D721Med (cell line): ENCODE measurements around the gene FILIP1L.

ENCODE experiments used
- DNase-seq: peaks from one replicate; pipeline ENCODE4 v3.0.0; 2011; ENCODE audit warnings: low spot score; ENCODE audit not compliant: insufficient read length
- FAIRE-seq: peaks from 2 replicates; lab custom pipeline; 2011; peaks lifted over from hg19 to GRCh38; lab: Jason Lieb, UNC
- TF ChIP-seq, protein P1 (sequence below): IDR thresholded peaks from 2 replicates; pipeline ENCODE4 v1.5.1; 2012; ENCODE audit warnings: mild to moderate bottlenecking, control low read depth; ENCODE audit not compliant: insufficient read depth; ENCODE audit errors: missing control alignments

The FILIP1L gene

DNA sequence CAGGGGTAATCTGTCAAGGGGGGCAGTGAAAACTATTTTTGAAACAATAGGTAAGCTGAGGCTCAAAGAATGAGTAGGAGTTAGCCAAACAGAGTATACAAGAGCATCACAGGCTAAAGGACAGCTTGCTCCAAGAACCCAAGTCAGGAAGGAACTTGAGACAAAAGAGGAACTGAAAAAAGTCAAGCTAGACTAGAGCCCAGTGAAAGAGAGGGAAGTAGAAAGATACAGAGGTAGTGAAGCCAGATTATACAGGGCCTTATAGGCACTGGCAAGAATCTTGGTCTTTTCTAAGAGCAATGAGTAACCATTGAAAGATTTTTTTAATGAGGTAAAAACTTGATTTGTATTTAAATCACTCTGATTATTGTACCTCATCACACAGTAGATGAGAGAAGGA lies 69.9 kb downstream of the FILIP1L start:
- no peak for DNase-seq
- FAIRE-seq, result no peak
- TF ChIP-seq, protein P1, sequence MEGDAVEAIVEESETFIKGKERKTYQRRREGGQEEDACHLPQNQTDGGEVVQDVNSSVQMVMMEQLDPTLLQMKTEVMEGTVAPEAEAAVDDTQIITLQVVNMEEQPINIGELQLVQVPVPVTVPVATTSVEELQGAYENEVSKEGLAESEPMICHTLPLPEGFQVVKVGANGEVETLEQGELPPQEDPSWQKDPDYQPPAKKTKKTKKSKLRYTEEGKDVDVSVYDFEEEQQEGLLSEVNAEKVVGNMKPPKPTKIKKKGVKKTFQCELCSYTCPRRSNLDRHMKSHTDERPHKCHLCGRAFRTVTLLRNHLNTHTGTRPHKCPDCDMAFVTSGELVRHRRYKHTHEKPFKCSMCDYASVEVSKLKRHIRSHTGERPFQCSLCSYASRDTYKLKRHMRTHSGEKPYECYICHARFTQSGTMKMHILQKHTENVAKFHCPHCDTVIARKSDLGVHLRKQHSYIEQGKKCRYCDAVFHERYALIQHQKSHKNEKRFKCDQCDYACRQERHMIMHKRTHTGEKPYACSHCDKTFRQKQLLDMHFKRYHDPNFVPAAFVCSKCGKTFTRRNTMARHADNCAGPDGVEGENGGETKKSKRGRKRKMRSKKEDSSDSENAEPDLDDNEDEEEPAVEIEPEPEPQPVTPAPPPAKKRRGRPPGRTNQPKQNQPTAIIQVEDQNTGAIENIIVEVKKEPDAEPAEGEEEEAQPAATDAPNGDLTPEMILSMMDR, result no peak

DNA sequence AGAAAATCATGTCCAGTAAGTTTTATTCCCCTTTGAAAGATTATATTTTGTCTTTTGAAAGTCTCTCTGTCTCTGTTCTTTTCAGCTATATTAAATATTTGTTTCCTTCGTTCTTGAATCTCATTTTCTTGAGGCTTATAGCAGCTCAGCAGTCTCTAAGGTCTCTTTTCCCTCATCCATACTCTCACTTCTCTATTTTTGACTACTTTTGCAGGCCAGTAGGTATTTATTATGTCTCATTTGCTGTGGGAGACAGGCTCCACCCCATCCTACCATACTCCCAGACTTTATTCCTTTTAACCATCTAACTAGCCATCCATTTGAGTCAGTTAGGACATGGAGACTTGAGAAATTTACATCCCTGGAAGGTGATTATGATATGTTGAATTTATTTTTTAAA lies 71.0 kb downstream of the FILIP1L start:
- FAIRE-seq (no peak), DNase-seq (no peak)
- TF ChIP-seq, protein P1, result no peak

DNA sequence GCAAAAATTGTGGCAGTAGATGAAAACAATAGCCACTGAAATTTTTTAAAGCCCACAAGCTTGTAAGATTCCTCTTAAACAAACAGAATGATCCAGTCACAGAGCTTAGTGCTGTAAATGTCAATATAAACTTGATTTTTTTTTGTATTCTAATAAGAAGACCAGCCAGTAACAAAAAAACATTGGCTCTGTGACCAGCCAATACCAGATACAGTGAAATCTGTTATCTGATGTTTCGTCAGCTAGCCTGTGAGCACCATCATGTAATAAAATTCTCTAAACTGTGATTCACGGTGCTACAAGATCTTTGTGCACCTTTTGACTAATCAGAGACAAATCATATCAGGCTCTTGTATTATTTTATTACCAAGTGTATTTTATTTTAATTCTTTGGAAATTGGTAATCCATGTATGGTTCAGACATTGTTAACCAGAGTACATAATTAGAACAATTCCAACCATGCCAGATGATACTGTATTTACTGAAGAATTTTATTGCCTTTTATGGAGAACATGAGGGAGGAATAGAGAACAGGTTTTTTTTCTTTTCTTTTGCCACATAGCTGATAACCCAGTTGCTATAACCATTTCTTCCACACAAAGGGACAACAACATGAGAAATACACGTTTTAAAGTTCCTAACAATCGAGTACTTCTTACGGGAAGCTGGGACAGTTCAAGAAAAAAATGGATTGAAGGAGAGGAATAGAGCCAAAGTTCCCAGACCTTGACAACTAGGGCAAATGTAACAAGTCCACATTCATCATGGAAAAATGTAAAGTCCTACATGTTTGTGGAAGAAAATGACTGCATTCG lies 71.9 kb downstream of the FILIP1L start:
- FAIRE-seq (no peak), DNase-seq (no peak)
- TF ChIP-seq, protein P1, result no peak

DNA sequence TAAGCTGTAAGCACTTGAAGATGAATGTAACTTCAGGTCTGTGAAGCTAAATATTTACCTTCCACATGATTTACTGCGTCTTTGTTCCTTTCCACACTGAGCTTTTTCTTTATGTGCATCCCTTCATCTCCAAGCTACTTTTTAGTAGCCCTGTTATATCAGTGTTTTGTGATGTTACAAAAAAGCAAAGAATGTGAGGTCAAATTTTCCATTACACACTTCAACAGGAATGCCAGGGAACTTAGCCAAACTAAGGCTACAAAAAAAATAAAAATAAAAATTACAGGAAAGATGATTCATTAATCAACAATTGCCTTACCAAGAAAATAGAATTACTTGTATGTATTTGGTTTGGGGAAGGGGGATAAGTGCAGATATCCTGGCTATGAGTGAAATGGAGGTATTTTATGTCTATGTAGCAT lies 73.0 kb downstream of the FILIP1L start:
- TF ChIP-seq, protein P1, result no peak
- FAIRE-seq (no peak), DNase-seq (no peak)

DNA sequence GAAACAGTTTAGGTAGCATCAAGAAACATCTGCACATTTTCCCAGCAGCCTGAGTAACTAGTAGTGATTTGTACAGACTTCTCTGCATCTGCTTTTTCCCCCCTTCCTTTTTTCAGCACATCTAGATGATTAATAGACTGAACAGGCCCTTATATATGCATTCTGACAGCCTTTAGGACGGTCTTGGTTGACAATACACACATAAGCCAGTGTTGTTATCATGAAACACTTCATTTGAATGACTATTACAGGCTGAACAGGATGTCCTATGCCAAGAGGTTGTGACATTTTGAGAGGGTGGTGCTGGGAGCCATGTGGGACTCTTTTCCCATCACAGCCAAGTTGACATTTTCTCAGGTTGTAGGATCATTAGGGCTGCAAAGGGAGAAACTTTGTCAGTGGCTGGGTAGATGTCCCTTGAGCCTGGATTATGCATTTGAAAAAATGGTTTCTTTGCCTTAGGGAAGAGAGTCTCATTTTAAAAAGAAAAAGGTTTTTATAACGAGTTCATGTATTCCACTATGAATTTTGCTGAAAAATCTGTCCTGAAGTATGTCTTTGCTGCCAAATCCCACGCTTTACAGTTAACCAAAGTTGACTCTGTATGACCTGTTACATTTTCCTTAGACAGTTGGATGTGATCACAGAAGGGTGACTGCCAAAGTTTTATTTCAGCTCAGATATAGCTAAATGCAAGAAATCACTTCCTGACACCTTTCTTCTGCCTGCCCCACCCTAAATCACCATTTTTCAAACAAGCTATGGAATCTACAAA lies 73.7 kb downstream of the FILIP1L start:
- FAIRE-seq, result no peak

DNA sequence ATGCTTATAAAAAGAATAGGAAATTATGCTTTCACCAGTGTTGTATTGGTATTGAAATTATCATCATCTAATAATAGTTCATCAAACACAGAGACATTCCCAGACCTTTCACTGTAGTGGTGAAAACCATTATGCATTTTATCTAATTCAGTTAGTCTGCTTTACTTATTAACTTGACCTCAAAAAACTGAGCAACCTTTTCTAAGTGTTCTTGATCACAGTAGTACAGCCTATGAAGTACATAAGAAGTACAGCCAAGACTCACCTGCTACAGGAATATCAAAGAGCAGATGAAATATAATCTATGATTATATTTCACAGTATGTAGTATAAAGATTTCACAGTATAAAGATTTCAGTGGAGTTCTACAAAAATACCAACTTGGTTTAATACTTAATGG lies 75.2 kb downstream of the FILIP1L start:
- TF ChIP-seq, protein P1, result no peak
- no peak for FAIRE-seq
- no peak for DNase-seq

More for the DNA sequence above, 73.7 kb downstream of the FILIP1L start:
- TF ChIP-seq, protein P1, result no peak
- DNase-seq, result no peak
